PC-3 (cell line): ENCODE measurements around the gene LIN7B. TPM values are rescaled to one million over a fixed set of nuclear protein-coding genes. Genes with fewer than 3 reads are reported as not detected.

Experiments used
- ATAC-seq: fragments of 200-7000 bp; cut with Tn5 transposase; 2 replicates; pipeline ENCODE4 v1.9.1; 2020; ENCODE audit warnings: mild to moderate bottlenecking, moderate library complexity
- BruUV-seq: library from RNA; stranded (reverse); fragments of 400-500 nt; replicated peaks from 2 replicates; lab custom pipeline; 2021; lab: Mats Ljungman, UMichigan
- CTCF ChIA-PET: fragments of 300-600 bp; sonication (Branson Sonifier 250); formaldehyde crosslinking; loops from one replicate; lab custom pipeline; 2022; ENCODE audit warnings: antibody characterized with exemption; lab: Charles Lee
- POLR2A ChIA-PET: fragments of 300-600 bp; sonication (Branson Sonifier 250); formaldehyde crosslinking; loops from one replicate; lab custom pipeline; 2022; ENCODE audit warnings: antibody characterized with exemption; ENCODE audit not compliant: unreplicated experiment; lab: Charles Lee
- DNase-seq: peaks from one replicate; pipeline ENCODE4 v3.0.0-alpha.2; 2015
- H2AFZ ChIP-seq: fragments of 300-600 bp; sonication (generic); 2 replicates; pipeline ENCODE4 v1.6.0; 2016; ENCODE audit warnings: antibody characterized with exemption, low read length
- H3F3A ChIP-seq: fragments of 300-600 bp; sonication (generic); one replicate; pipeline ENCODE4 v1.6.0; 2017; ENCODE audit warnings: antibody characterized with exemption, low read length, control low read depth, mild to moderate bottlenecking; ENCODE audit not compliant: unreplicated experiment
- H3K27ac ChIP-seq: fragments of 300-600 bp; sonication (generic); 2 replicates; pipeline ENCODE4 v1.5.1; 2016; ENCODE audit warnings: mild to moderate bottlenecking, low read length
- H3K27me3 ChIP-seq: fragments of 300-600 bp; sonication (generic); 2 replicates; pipeline ENCODE4 v1.6.1; 2016; ENCODE audit warnings: low read length, mixed read lengths
- H3K36me3 ChIP-seq: fragments of 300-600 bp; sonication (generic); 2 replicates; pipeline ENCODE4 v1.6.1; 2016; ENCODE audit warnings: low read depth, mixed run types, low read length, mixed read lengths
- H3K4me1 ChIP-seq: fragments of 300-600 bp; sonication (generic); 2 replicates; pipeline ENCODE4 v1.5.1; 2016; ENCODE audit warnings: low read length; ENCODE audit not compliant: insufficient read depth
- H3K4me2 ChIP-seq: fragments of 300-600 bp; sonication (generic); 2 replicates; pipeline ENCODE4 v1.6.0; 2016; ENCODE audit warnings: low read length
- H3K4me3 ChIP-seq: fragments of 300-600 bp; sonication (generic); 2 replicates; pipeline ENCODE4 v1.5.1; 2016; ENCODE audit warnings: mild to moderate bottlenecking, low read length, mixed read lengths
- H3K79me2 ChIP-seq: fragments of 300-600 bp; sonication (generic); 2 replicates; pipeline ENCODE4 v1.6.1; 2017; ENCODE audit warnings: low read length, mixed read lengths
- H3K9ac ChIP-seq: fragments of 300-600 bp; sonication (generic); 2 replicates; pipeline ENCODE4 v1.6.0; 2016; ENCODE audit warnings: mild to moderate bottlenecking, low read length
- H3K9me2 ChIP-seq: fragments of 300-600 bp; sonication (generic); replicated peaks from 2 replicates; pipeline ENCODE4 v1.6.1; 2016; ENCODE audit warnings: mixed run types, low read length, mixed read lengths
- H3K9me3 ChIP-seq: fragments of 300-600 bp; sonication (generic); 2 replicates; pipeline ENCODE4 v1.6.1; 2016; ENCODE audit warnings: low read length, mixed read lengths
- H4K20me1 ChIP-seq: fragments of 300-600 bp; sonication (generic); 2 replicates; pipeline ENCODE4 v1.6.1; 2016; ENCODE audit warnings: low read length, mixed read lengths
- CTCF ChIP-seq: fragments of 300-600 bp; sonication (generic); conservative IDR thresholded peaks from 2 replicates; pipeline ENCODE4 v1.5.1; 2017; ENCODE audit warnings: antibody characterized with exemption, low read depth, mild to moderate bottlenecking, low read length
- EZH2 ChIP-seq: fragments of 300-600 bp; sonication (generic); IDR thresholded peaks from one replicate; pipeline ENCODE4 v1.6.1; 2017; ENCODE audit warnings: antibody characterized with exemption, mild to moderate bottlenecking, low read length; ENCODE audit not compliant: unreplicated experiment
- EZH2phosphoT487 ChIP-seq: fragments of 300-600 bp; sonication (generic); IDR thresholded peaks from 2 replicates; pipeline ENCODE4 v1.6.1; 2018; ENCODE audit warnings: mild to moderate bottlenecking, antibody characterized with exemption, low read length, borderline replicate concordance
- intact Hi-C: fragments of 100-400 bp; cut with micrococcal nuclease; formaldehyde crosslinking; loops from 2 replicates; pipeline ENCODE4 v1.9.0; 2023
- total RNA-seq: library from RNA; depleted of rRNA; stranded (reverse); fragments of >200 nt; gene quantifications from 2 replicates; pipeline ENCODE4 v1.2.3, GENCODE V29; 2014

The LIN7B gene
- total RNA-seq, 1 experiment from 2014 or later: 11.6 TPM

DNA sequence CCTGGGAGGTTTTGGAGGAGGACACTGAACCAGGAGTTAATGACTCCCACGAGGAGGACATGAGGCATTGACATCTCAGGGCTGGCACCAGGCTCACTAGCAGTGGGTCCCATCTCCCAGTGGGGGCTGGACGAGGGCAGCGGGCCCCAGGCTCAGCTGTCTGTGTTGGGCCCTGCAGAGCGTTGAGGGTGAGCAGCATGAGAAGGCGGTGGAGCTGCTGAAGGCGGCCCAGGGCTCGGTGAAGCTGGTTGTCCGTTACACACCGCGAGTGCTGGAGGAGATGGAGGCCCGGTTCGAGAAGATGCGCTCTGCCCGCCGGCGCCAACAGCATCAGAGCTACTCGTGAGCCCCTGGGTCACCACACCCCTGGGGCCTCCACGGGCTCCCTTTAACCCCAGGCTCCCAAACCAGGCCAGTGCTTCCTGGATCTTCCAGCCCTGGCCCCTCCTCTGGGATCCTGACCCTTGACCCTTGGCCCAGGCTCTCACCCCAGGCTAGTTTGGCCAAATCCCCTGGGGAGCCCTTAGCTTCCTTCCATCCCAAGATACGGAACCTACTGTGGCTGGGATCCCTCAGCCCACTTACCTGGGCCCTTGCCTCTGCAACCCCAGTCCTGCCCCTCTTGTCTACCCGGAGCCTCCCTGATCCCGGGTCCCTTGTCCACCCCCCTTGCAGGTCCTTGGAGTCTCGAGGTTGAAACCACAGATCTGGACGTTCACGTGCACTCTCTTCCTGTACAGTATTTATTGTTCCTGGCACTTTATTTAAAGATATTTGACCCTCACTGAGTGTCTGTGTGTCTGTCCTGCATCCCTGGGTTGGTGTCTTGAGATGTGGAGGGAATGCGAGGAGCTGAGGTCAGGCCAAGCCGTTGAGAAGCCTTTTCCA, 3.8 kb downstream of the LIN7B start:
- no TSS peak for BruUV-seq
- DNase-seq: no peak
- ATAC-seq: no peak; the same call in 1 of the 2 replicates
- Histone ChIP-seq H3F3A (no peaks in the 10 kb centered on the region), H3K27ac (no peak overlapping the region), H3K9ac (peak overlapping the region; percentile 70), H3K9me2 (no peaks in the 10 kb centered on the region), H3K4me1 (peaks cover 10% of the 10 kb centered on the region; the same call in 1 of the 2 replicates), H3K9me3 (no peaks in the 10 kb centered on the region), H3K27me3 (no peaks in the 10 kb centered on the region), H3K4me3 (peak overlapping the region; percentile 75), H2AFZ (peak overlapping the region; percentile 88), H3K79me2 (no peaks in the 10 kb centered on the region), H3K36me3 (no peaks in the 10 kb centered on the region), H3K4me2 (peak overlapping the region; percentile 84), H4K20me1 (no peaks in the 10 kb centered on the region)
- ChIA-PET CTCF (no interaction called here), POLR2A (no interaction called here)
- TF ChIP-seq EZH2phosphoT487: no peak
- no peak for TF ChIP-seq CTCF
- TF ChIP-seq EZH2: no peak
- intact Hi-C loops: no loop called here

GRCh38 chr19:49118565-49119410, 4.6 kb downstream of the LIN7B start, which contains the start of gene C19orf73:
C19orf73 (minus strand) TSS chr19:49119143; CDS start chr19:49119022, 121 bp downstream.
- ATAC-seq (peak; percentile 78), DNase-seq (peak; percentile 86)
- Histone ChIP-seq H3K4me3 (peak within 1 kb of the TSS; percentile 75), H3K9me3 (no peaks in the 10 kb centered on the region), H3K4me2 (peak within 1 kb of the TSS; percentile 84), H3K27me3 (no peaks in the 10 kb centered on the region), H3K4me1 (peaks cover 8% of the 10 kb centered on the region; the same call in 1 of the 2 replicates), H4K20me1 (no peaks in the 10 kb centered on the region), H3K36me3 (no peaks in the 10 kb centered on the region), H3K79me2 (no peaks in the 10 kb centered on the region), H3K9ac (peak within 1 kb of the TSS; percentile 70), H3F3A (no peaks in the 10 kb centered on the region), H3K9me2 (no peaks in the 10 kb centered on the region), H3K27ac (peak within 1 kb of the TSS; percentile 52; the same call in 1 of the 2 replicates), H2AFZ (peak within 1 kb of the TSS; percentile 88)
- TF ChIP-seq EZH2phosphoT487 (no peak), EZH2 (no peak), CTCF (no peak)
- intact Hi-C loops: no loop called here
- ChIA-PET POLR2A (no interaction called here), CTCF (no interaction called here)
- TSS peak; percentile 87 for BruUV-seq
